Measurements from ENCODE around the gene ZDHHC23.

- no peak for TF ChIP-seq EZH2phosphoT487 (IDR thresholded peaks at IDR 0.05; ENCODE audit: borderline replicate concordance)
- TF ChIP-seq, protein P1, sequence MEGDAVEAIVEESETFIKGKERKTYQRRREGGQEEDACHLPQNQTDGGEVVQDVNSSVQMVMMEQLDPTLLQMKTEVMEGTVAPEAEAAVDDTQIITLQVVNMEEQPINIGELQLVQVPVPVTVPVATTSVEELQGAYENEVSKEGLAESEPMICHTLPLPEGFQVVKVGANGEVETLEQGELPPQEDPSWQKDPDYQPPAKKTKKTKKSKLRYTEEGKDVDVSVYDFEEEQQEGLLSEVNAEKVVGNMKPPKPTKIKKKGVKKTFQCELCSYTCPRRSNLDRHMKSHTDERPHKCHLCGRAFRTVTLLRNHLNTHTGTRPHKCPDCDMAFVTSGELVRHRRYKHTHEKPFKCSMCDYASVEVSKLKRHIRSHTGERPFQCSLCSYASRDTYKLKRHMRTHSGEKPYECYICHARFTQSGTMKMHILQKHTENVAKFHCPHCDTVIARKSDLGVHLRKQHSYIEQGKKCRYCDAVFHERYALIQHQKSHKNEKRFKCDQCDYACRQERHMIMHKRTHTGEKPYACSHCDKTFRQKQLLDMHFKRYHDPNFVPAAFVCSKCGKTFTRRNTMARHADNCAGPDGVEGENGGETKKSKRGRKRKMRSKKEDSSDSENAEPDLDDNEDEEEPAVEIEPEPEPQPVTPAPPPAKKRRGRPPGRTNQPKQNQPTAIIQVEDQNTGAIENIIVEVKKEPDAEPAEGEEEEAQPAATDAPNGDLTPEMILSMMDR (conservative IDR thresholded peaks at IDR 0.05; ENCODE audit: low read length) = no peak
These were observed 982 bp upstream of the ZDHHC23 start for GRCh38 chr3:113946831-113947230.
